Adrenal gland (tissue), 12 donors: Measurements from ENCODE around the gene AMN. TPM values are rescaled to one million over a fixed set of nuclear protein-coding genes. Genes with fewer than 3 reads are reported as not detected.

Experiments
- DNase-seq, 7 donors: peaks; one replicate each; pipeline ENCODE4 v3.0.0-alpha.2; 2019 to 2020
- H3K27ac ChIP-seq, 5 donors: fragments of 200-600 bp; sonication (generic) in 4 of 5; 1 replicate in 3 of 5; 2 replicates in 2 of 5; pipeline versions ENCODE4 v1.5.1 to v1.8.0; 2016 to 2020; ENCODE audit warnings: mild to moderate bottlenecking in 1 of 5
- H3K27me3 ChIP-seq: fragments of 200-600 bp; 2 replicates; pipeline ENCODE4 v1.8.0; 2021
- H3K36me3 ChIP-seq, 2 donors: fragments of 200-600 bp; replicated peaks in 1 of 2; 1 replicate in 1 of 2; 2 replicates in 1 of 2; pipeline versions ENCODE4 v1.5.1 to v1.8.0; 2018 to 2022
- H3K4me1 ChIP-seq, 2 donors: fragments of 200-600 bp; replicated peaks in 1 of 2; 1 replicate in 1 of 2; 2 replicates in 1 of 2; pipeline versions ENCODE4 v1.5.1 to v1.8.0; 2018 to 2021
- H3K4me3 ChIP-seq, 4 donors: fragments of 200-600 bp; sonication (generic) in 3 of 4; one replicate each; pipeline ENCODE4 v1.5.1; 2016 to 2018
- H3K9me3 ChIP-seq, 3 donors: fragments of 200-600 bp; sonication (generic) in 1 of 3; replicated peaks in 1 of 3; 1 replicate in 2 of 3; 2 replicates in 1 of 3; pipeline versions ENCODE4 v1.5.1 to v1.8.0; 2016 to 2021
- CTCF ChIP-seq, 6 experiments: fragments of 450-650 bp in 4 of 6; fragments of 200-600 bp in 2 of 6; sonication (generic) in 1 of 6; IDR thresholded peaks; 1 replicate in 5 of 6; 2 replicates in 1 of 6; pipeline versions ENCODE4 v1.5.1 to v1.8.0; 2016 to 2021; ENCODE audit warnings: antibody characterized with exemption in 6 of 6, mild to moderate bottlenecking in 2 of 6, moderate library complexity in 1 of 6
- POLR2A ChIP-seq, 2 donors: fragments of 450-650 bp; IDR thresholded peaks; one replicate each; pipeline ENCODE4 v1.6.1; 2017; ENCODE audit warnings: antibody characterized with exemption in 2 of 2, mild to moderate bottlenecking in 2 of 2, moderate library complexity in 1 of 2
- WGBS, 4 donors: extraction: QIAGEN DNeasy Blood & Tissue Kit in 2 of 4; methylation state at CpG; one replicate each; pipeline versions ENCODE4 v1.1.5 to v1.1.7; 2013 to 2017; 5-methylcytosine and 5-hydroxymethylcytosine counted together
- intact Hi-C, 2 donors: fragments of 100-400 bp; cut with DNase I; formaldehyde crosslinking; loops; one replicate each; pipeline versions ENCODE4 v1.14.1 to v1.15.0; 2022 to 2023
- polyA plus RNA-seq, 3 donors: library from polyadenylated mRNA; stranded (reverse); fragments of 200-250 nt in 2 of 3; fragments of 350-450 nt in 1 of 3; fragmentation: Illumina TruSeq in 1 of 3; extraction: RNeasy Lipid Tissue Mini Kit (QIAGEN cat#74804) in 1 of 3; gene quantifications; one replicate each; pipeline ENCODE4 v1.2.3, GENCODE V29; 2013 to 2014
- total RNA-seq, 9 donors: library from RNA; depleted of rRNA in 4 of 9; stranded (reverse); fragments of >200 nt in 4 of 9; fragments of 120-200 nt in 1 of 9; fragmentation: NEBNext Ultra II Directional in 1 of 9; extraction: Animal tissue kit (Norgen Biotek cat#: 25700) in 1 of 9; gene quantifications; one replicate each; pipeline versions ENCODE4 v1.1.0 to v1.2.4, GENCODE V29; 2013 to 2023
- donor health status: healthy with polysubstance abuse.
- donor health status: Bipolar disorder and iron deficiency.
- donor health status: DM: yes; HTN: yes; CAD: no.
- donor health status: DM: no; HTN: no; CAD: no.
- donor health status: DM: no; HTN: no; CAD: no.
- donor health status: DM: yes; HTN: yes; CAD: no.

Gene AMN
- total and polyA plus RNA-seq, 12 donors, result 0.07 to 3.6 (median 0.35) TPM; not detected in 4

GRCh38 chr14:102952276-102952675 lies 29.8 kb downstream of the AMN start:
- 89 to 96% (median 92%) methylated on average over 6 of the region's 6 CpGs for WGBS, 4 donors
- intact Hi-C loops, result no loop called here
- Histone ChIP-seq H3K9me3 (no peaks in the 10 kb centered on the region), H3K27ac (no peak overlapping the region), H3K27me3 (no peaks in the 10 kb centered on the region), H3K4me1 (no peaks in the 10 kb centered on the region), H3K4me3 (no peak overlapping the region), H3K36me3 (peaks cover 0 to 91% of the 10 kb centered on the region in 2 donors)
- TF ChIP-seq POLR2A (IDR thresholded peaks at IDR 0.05), result no peak
- TF ChIP-seq CTCF (IDR thresholded peaks at IDR 0.05), result no peak
- DNase-seq, result no peak

- no peaks in the 10 kb centered on the region for H3K4me1 ChIP-seq
- H3K27ac ChIP-seq, result no peak overlapping the region
- intact Hi-C loops, result no loop called here
- H3K9me3 ChIP-seq, result no peaks in the 10 kb centered on the region
- 85 to 91% (median 90%) methylated on average over 15 of the region's 15 CpGs for WGBS, 4 donors
- DNase-seq, result no peak
- TF ChIP-seq POLR2A (IDR thresholded peaks at IDR 0.05) (no peak), CTCF (IDR thresholded peaks at IDR 0.05) (no peak)
- H3K36me3 ChIP-seq, result peaks cover 0 to 95% of the 10 kb centered on the region in 2 donors
- no peaks in the 10 kb centered on the region for H3K27me3 ChIP-seq
- no peak overlapping the region for H3K4me3 ChIP-seq
These were observed 30.6 kb downstream of the AMN start for GRCh38 chr14:102953100-102953499.

GRCh38 chr14:102954081-102954789 lies 31.8 kb downstream of the AMN start:
- no peak for TF ChIP-seq POLR2A (IDR thresholded peaks at IDR 0.05)
- TF ChIP-seq CTCF (IDR thresholded peaks at IDR 0.05), result no peak
- DNase-seq, result no peak
- Histone ChIP-seq H3K27ac (no peak overlapping the region), H3K4me3 (no peak overlapping the region), H3K27me3 (no peaks in the 10 kb centered on the region), H3K36me3 (peaks cover 0 to 98% of the 10 kb centered on the region in 2 donors), H3K9me3 (no peaks in the 10 kb centered on the region), H3K4me1 (no peaks in the 10 kb centered on the region)
- 91 to 94% (median 93%) methylated on average over 17 to 18 of the region's 18 CpGs for WGBS, 4 donors
- intact Hi-C loops, result no loop called here

GRCh38 chr14:102955636-102956408 lies 33.4 kb downstream of the AMN start:
- H3K4me1 ChIP-seq, result no peaks in the 10 kb centered on the region
- no peak overlapping the region for H3K27ac ChIP-seq
- H3K27me3 ChIP-seq, result no peaks in the 10 kb centered on the region
- intact Hi-C loops, result no loop called here
- H3K36me3 ChIP-seq, result peaks cover 0 to 97% of the 10 kb centered on the region in 2 donors
- no peaks in the 10 kb centered on the region for H3K9me3 ChIP-seq
- no peak for DNase-seq
- TF ChIP-seq POLR2A (IDR thresholded peaks at IDR 0.05), result no peak
- TF ChIP-seq CTCF (IDR thresholded peaks at IDR 0.05), result no peak
- WGBS, 4 donors, result 86 to 88% (median 86%) methylated on average over 8 of the region's 8 CpGs
- no peak overlapping the region for H3K4me3 ChIP-seq
